Kidney (tissue), 14 donors: ENCODE data around the gene MBNL1. TPM values are rescaled to one million over a fixed set of nuclear protein-coding genes. Genes with fewer than 3 reads are reported as not detected.
A peak's percentile ranks its signal among the peaks of the same experiment; 100 is the strongest.

ENCODE experiments used
- DNase-seq, 5 donors: peaks; one replicate each; pipeline ENCODE4 v3.0.0-alpha.2; 2013 to 2020
- FAIRE-seq: peaks from 2 replicates; lab custom pipeline; 2012; peaks lifted over from hg19 to GRCh38; lab: Jason Lieb, UNC
- H3K27ac ChIP-seq, 2 donors: one replicate each; pipeline ENCODE4 v1.7.0; 2013; ENCODE audit warnings: low read depth in 2 of 2, low read length in 2 of 2, inconsistent platforms in 1 of 2
- H3K27me3 ChIP-seq: one replicate; pipeline ENCODE4 v1.7.1; 2013; ENCODE audit warnings: low read length, inconsistent platforms; ENCODE audit not compliant: control insufficient read depth, insufficient read depth
- H3K36me3 ChIP-seq, 3 donors: one replicate each; pipeline versions ENCODE4 v1.7.0 to v1.7.1; 2013; ENCODE audit warnings: low read length in 3 of 3, control low read depth in 1 of 3, inconsistent platforms in 1 of 3; ENCODE audit not compliant: insufficient read depth in 3 of 3, control insufficient read depth in 2 of 3
- H3K4me1 ChIP-seq, 3 donors: one replicate each; pipeline versions ENCODE4 v1.7.0 to v1.7.1; 2013; ENCODE audit warnings: low read length in 3 of 3, inconsistent platforms in 1 of 3, low read depth in 1 of 3; ENCODE audit not compliant: control insufficient read depth in 2 of 3, insufficient read depth in 2 of 3
- H3K4me3 ChIP-seq, 3 donors: one replicate each; pipeline versions ENCODE4 v1.7.0 to v1.8.1; 2013; ENCODE audit warnings: low read length in 3 of 3, control low read depth in 1 of 3, inconsistent platforms in 1 of 3
- H3K9ac ChIP-seq, 3 donors: one replicate each; pipeline versions ENCODE4 v1.7.0 to v1.7.1; 2013; ENCODE audit warnings: low read length in 3 of 3, control low read depth in 1 of 3, inconsistent platforms in 1 of 3
- H3K9me3 ChIP-seq, 3 donors: one replicate each; pipeline versions ENCODE4 v1.7.0 to v1.7.1; 2013; ENCODE audit warnings: low read length in 3 of 3, control low read depth in 1 of 3, inconsistent platforms in 1 of 3; ENCODE audit not compliant: control insufficient read depth in 2 of 3, insufficient read depth in 1 of 3
- intact Hi-C: fragments of 100-400 bp; cut with DNase I; formaldehyde crosslinking; loops from one replicate; pipeline ENCODE4 v1.11.1; 2022
- polyA plus RNA-seq: library from polyadenylated mRNA; stranded (reverse); fragments of 350-450 nt; fragmentation: Illumina TruSeq; extraction: RNeasy Lipid Tissue Mini Kit (QIAGEN cat#74804); gene quantifications from one replicate; pipeline ENCODE4 v1.2.3, GENCODE V29; 2014; ENCODE audit warnings: low read depth, low replicate concordance; ENCODE audit not compliant: insufficient read depth
- total RNA-seq: library from RNA; stranded (reverse); fragmentation: NEBNext Ultra II Directional; extraction: Animal tissue kit (Norgen Biotek cat#: 25700); gene quantifications from one replicate; pipeline ENCODE4 v1.2.1, GENCODE V29; 2021
- TF ChIP-seq, protein P1 (sequence below): IDR thresholded peaks from 3 replicates; pipeline ENCODE4 v1.5.1; 2012; ENCODE audit warnings: mild to moderate bottlenecking, moderate library complexity, borderline replicate concordance; ENCODE audit not compliant: insufficient read depth; ENCODE audit errors: extremely low read depth
- donor health status: control.
- donor health status: control.
- donor health status: control.
- donor health status: control.
- donor health status: control.
- donor health status: DM: yes; HTN: yes; CAD: no.
- donor health status: Normal renal cell carcinoma (clear cell type).

Gene MBNL1
- total and polyA plus RNA-seq, 2 donors from 2014 or later: 22.0 to 167 TPM

DNA sequence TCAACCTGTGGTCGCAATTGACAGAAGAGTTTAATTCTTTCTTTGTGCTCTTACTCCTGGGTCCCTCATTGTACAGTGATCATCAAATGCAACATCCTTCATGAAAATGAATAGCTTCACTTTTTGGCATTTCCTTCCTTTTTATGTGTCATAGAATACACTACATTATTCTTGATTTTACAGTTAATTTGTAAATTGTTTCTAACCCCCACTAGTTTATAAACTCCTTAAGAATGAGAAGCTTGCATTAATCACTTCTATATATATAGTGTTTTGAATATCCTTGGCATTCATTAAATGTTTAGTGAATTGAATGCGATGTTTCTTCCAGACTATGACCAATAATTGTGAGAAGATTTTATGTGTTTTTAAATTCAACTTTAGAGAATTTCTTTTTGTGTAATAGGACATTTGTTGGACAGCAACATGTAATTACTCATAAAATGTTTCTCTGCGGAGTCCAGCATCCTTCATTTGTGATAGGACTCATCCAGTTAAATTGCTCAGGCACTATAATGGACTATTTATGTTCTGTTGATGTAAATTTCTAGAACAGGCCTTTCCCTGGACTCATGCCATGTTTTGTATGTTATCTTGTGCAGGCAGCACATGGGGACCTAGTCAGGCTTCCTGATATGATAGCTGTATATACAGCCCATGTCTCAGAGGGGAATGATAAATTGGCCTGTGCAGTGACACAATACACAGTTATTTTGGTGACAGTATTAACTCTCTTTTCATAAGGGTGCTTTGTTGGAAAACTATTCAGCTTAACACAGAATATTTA is 51.3 kb downstream of the MBNL1 start:
- Histone ChIP-seq H3K4me3 (no peak overlapping the region), H3K36me3 (no peaks in the 10 kb centered on the region), H3K9me3 (no peaks in the 10 kb centered on the region), H3K9ac (no peak overlapping the region), H3K27ac (no peak overlapping the region), H3K27me3 (no peaks in the 10 kb centered on the region), H3K4me1 (peaks cover 0 to 20% (median 2%) of the 10 kb centered on the region in 3 donors)
- FAIRE-seq: no peak
- TF ChIP-seq, protein P1, sequence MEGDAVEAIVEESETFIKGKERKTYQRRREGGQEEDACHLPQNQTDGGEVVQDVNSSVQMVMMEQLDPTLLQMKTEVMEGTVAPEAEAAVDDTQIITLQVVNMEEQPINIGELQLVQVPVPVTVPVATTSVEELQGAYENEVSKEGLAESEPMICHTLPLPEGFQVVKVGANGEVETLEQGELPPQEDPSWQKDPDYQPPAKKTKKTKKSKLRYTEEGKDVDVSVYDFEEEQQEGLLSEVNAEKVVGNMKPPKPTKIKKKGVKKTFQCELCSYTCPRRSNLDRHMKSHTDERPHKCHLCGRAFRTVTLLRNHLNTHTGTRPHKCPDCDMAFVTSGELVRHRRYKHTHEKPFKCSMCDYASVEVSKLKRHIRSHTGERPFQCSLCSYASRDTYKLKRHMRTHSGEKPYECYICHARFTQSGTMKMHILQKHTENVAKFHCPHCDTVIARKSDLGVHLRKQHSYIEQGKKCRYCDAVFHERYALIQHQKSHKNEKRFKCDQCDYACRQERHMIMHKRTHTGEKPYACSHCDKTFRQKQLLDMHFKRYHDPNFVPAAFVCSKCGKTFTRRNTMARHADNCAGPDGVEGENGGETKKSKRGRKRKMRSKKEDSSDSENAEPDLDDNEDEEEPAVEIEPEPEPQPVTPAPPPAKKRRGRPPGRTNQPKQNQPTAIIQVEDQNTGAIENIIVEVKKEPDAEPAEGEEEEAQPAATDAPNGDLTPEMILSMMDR: no peak
- peak in 2 of 5 donors; percentile 21 to 45 for DNase-seq
- intact Hi-C loops: no loop called here

DNA sequence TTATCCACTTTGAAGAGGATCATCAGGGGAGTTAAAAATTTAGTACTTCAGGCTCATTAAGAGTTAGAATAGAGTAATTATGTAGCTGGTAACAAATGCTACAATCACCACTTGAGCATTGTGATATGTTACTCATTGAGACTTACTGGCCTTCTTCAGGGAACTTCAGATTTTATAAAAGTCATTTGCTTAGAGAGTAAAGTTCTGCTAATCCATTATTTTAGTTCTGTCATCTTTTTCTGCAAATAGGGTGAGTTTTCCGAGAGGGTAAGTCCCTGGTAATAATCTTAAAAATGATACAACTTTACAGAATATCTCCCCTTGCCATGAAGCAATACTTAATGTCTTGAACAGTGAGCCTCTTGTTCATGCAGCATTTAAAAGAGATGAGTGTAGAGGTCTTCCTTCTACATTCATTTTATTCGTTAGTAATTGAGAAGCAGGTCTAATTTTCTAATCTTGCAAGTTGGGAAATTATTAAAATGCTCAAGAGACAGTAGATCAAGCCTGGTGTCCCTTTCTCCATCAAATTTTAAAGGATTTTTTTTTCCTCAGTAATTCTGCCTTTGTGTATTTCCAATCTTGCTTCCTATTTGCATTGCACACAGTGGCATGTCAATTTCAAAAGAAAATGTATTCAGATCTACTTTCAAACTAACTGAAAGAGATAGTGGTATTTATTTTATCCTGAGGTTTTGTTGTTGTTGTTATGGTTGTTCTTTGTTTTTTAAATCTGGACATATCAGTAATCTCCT is 52.6 kb downstream of the MBNL1 start:
- Histone ChIP-seq H3K36me3 (no peaks in the 10 kb centered on the region), H3K4me3 (no peak overlapping the region), H3K27me3 (no peaks in the 10 kb centered on the region), H3K4me1 (peaks cover 0 to 20% (median 2%) of the 10 kb centered on the region in 3 donors), H3K27ac (no peak overlapping the region), H3K9ac (no peak overlapping the region), H3K9me3 (peaks cover 0 to 2% (median 0%) of the 10 kb centered on the region in 3 donors)
- TF ChIP-seq, protein P1: no peak
- no peak for FAIRE-seq
- intact Hi-C loops: no loop called here
- no peak for DNase-seq

DNA sequence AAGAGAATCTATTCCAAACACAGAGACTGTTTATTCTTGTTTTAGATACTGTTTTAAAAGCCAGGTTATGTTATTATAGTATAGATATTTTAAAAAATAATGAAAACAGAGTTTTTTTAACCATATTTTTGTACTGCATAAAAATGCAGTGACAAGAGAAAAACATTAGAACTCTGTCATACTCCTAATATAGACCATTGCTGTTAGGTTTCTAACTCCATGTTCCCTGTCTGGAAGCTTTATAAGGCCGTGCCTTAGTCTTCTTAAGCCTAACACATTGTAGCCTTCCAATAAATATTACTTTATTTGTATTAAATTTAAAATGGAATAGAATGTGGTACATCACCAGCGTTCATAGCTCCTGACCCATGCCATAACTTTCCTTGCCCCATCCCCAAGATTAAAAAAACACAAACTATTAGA is 53.2 kb downstream of the MBNL1 start:
- peaks cover 0 to 2% (median 0%) of the 10 kb centered on the region in 3 donors for H3K9me3 ChIP-seq
- intact Hi-C loops: no loop called here
- FAIRE-seq (peak; percentile 6), DNase-seq (no peak)
- peaks cover 0 to 20% (median 2%) of the 10 kb centered on the region in 3 donors for H3K4me1 ChIP-seq
- no peak overlapping the region for H3K27ac ChIP-seq
- no peak overlapping the region for H3K9ac ChIP-seq
- H3K4me3 ChIP-seq: no peak overlapping the region
- no peaks in the 10 kb centered on the region for H3K36me3 ChIP-seq
- TF ChIP-seq, protein P1: no peak
- no peaks in the 10 kb centered on the region for H3K27me3 ChIP-seq
